Esophagus muscularis mucosa (tissue), 4 donors: ENCODE measurements around the gene PDE8A. TPM values are rescaled to one million over a fixed set of nuclear protein-coding genes. Genes with fewer than 3 reads are reported as not detected.

Experiments used
- DNase-seq: peaks from one replicate; pipeline ENCODE4 v3.0.0-alpha.2; 2017; ENCODE audit errors: extremely low spot score
- H3K27ac ChIP-seq, 4 donors: fragments of 200-600 bp; sonication (generic); replicated peaks in 1 of 4; 1 replicate in 3 of 4; 2 replicates in 1 of 4; pipeline ENCODE4 v1.5.1; 2016 to 2019; ENCODE audit warnings: mild to moderate bottlenecking in 1 of 4
- H3K27me3 ChIP-seq, 4 donors: fragments of 200-600 bp; sonication (generic); one replicate each; pipeline versions ENCODE4 v1.5.1 to v1.6.0; 2016 to 2019
- H3K36me3 ChIP-seq, 4 donors: fragments of 200-600 bp; sonication (generic); one replicate each; pipeline ENCODE4 v1.5.1; 2016 to 2019
- H3K4me1 ChIP-seq, 4 donors: fragments of 200-600 bp; sonication (generic); one replicate each; pipeline ENCODE4 v1.5.1; 2016 to 2019
- H3K4me3 ChIP-seq, 4 donors: fragments of 200-600 bp; sonication (generic); 1 replicate in 2 of 4; 2 replicates in 2 of 4; pipeline ENCODE4 v1.5.1; 2016 to 2019; ENCODE audit warnings: mild to moderate bottlenecking in 4 of 4, moderate library complexity in 1 of 4
- H3K9me3 ChIP-seq, 4 donors: fragments of 200-600 bp; sonication (generic); 1 replicate in 3 of 4; 2 replicates in 1 of 4; pipeline ENCODE4 v1.5.1; 2016 to 2019
- CTCF ChIP-seq, 3 experiments: fragments of 200-600 bp in 2 of 3; fragments of 450-650 bp in 1 of 3; sonication (generic) in 2 of 3; IDR thresholded peaks; one replicate each; pipeline ENCODE4 v1.5.1; 2017 to 2019; ENCODE audit warnings: antibody characterized with exemption in 3 of 3, mild to moderate bottlenecking in 2 of 3, moderate library complexity in 1 of 3
- EP300 ChIP-seq: sonication (generic); formaldehyde crosslinking; IDR thresholded peaks from one replicate; pipeline ENCODE4 v1.6.1; 2017; ENCODE audit warnings: antibody characterized with exemption
- POLR2A ChIP-seq: fragments of 450-650 bp; IDR thresholded peaks from one replicate; pipeline ENCODE4 v1.6.1; 2017; ENCODE audit warnings: antibody characterized with exemption, moderate library complexity, mild to moderate bottlenecking, low read depth
- POLR2AphosphoS5 ChIP-seq, 2 donors: sonication (generic); formaldehyde crosslinking; IDR thresholded peaks; one replicate each; pipeline ENCODE4 v1.6.1; 2017; ENCODE audit warnings: antibody characterized with exemption in 2 of 2
- WGBS: methylation state at CpG from one replicate; pipeline ENCODE4 v1.1.5; 2018; 5-methylcytosine and 5-hydroxymethylcytosine counted together
- intact Hi-C: fragments of 100-400 bp; cut with DNase I; formaldehyde crosslinking; loops from one replicate; pipeline ENCODE4 v1.15.1; 2023
- total RNA-seq, 4 donors: library from RNA; depleted of rRNA; stranded (reverse); fragments of >200 nt; gene quantifications; one replicate each; pipeline versions ENCODE4 v1.1.0 to v1.2.1, GENCODE V29; 2016

The PDE8A gene
- total RNA-seq, 4 donors from 2014 or later = 31.6 to 36.1 (median 32.5) TPM

GRCh38 chr15:85063522-85064079, 81.9 kb downstream of the PDE8A start:
- Histone ChIP-seq H3K4me3 (no peak overlapping the region), H3K4me1 (peaks cover 0 to 14% (median 5%) of the 10 kb centered on the region in 4 donors), H3K27me3 (no peaks in the 10 kb centered on the region), H3K9me3 (no peaks in the 10 kb centered on the region), H3K36me3 (peaks cover 0 to 16% (median 12%) of the 10 kb centered on the region in 4 donors), H3K27ac (no peak overlapping the region)
- no peak for DNase-seq
- 96% methylated on average over 1 of the region's 1 CpG for WGBS
- intact Hi-C loops = no loop called here
- TF ChIP-seq POLR2A (no peak), POLR2AphosphoS5 (IDR thresholded peaks at IDR 0.05) (no peak), CTCF (IDR thresholded peaks at IDR 0.05) (no peak), EP300 (no peak)

- peaks cover 0 to 14% (median 5%) of the 10 kb centered on the region in 4 donors for H3K4me1 ChIP-seq
- no peak overlapping the region for H3K4me3 ChIP-seq
- no peak overlapping the region for H3K27ac ChIP-seq
- TF ChIP-seq CTCF (IDR thresholded peaks at IDR 0.05) (no peak), POLR2AphosphoS5 (IDR thresholded peaks at IDR 0.05) (no peak), POLR2A (no peak), EP300 (no peak)
- intact Hi-C loops = no loop called here
- 95% methylated on average over 1 of the region's 1 CpG for WGBS
- H3K36me3 ChIP-seq = peaks cover 0 to 19% (median 12%) of the 10 kb centered on the region in 4 donors
- no peak for DNase-seq
- H3K27me3 ChIP-seq = no peaks in the 10 kb centered on the region
- no peaks in the 10 kb centered on the region for H3K9me3 ChIP-seq
Observed at GRCh38 chr15:85064710-85065109, 83.1 kb downstream of the PDE8A start.

GRCh38 chr15:85071061-85071460, 89.4 kb downstream of the PDE8A start:
- no peak for DNase-seq
- Histone ChIP-seq H3K27me3 (no peaks in the 10 kb centered on the region), H3K9me3 (no peaks in the 10 kb centered on the region), H3K4me1 (no peaks in the 10 kb centered on the region), H3K27ac (no peak overlapping the region), H3K4me3 (no peak overlapping the region), H3K36me3 (peaks cover 8 to 34% (median 19%) of the 10 kb centered on the region in 4 donors)
- TF ChIP-seq EP300 (no peak), POLR2AphosphoS5 (IDR thresholded peaks at IDR 0.05) (no peak), POLR2A (no peak), CTCF (IDR thresholded peaks at IDR 0.05) (no peak)
- 84% methylated on average over 2 of the region's 2 CpGs for WGBS
- intact Hi-C loops = no loop called here

GRCh38 chr15:85071504-85071903, 89.8 kb downstream of the PDE8A start:
- WGBS = 85% methylated on average over 4 of the region's 4 CpGs
- Histone ChIP-seq H3K4me3 (no peak overlapping the region), H3K27me3 (no peaks in the 10 kb centered on the region), H3K9me3 (no peaks in the 10 kb centered on the region), H3K4me1 (no peaks in the 10 kb centered on the region), H3K27ac (no peak overlapping the region), H3K36me3 (peaks cover 8 to 36% (median 19%) of the 10 kb centered on the region in 4 donors)
- TF ChIP-seq CTCF (IDR thresholded peaks at IDR 0.05) = no peak
- no peak for TF ChIP-seq POLR2AphosphoS5 (IDR thresholded peaks at IDR 0.05)
- TF ChIP-seq POLR2A = no peak
- TF ChIP-seq EP300 = no peak
- DNase-seq = no peak
- intact Hi-C loops = no loop called here

GRCh38 chr15:85072917-85073316, 91.3 kb downstream of the PDE8A start:
- no peaks in the 10 kb centered on the region for H3K4me1 ChIP-seq
- no peak for DNase-seq
- H3K4me3 ChIP-seq = no peak overlapping the region
- TF ChIP-seq CTCF (IDR thresholded peaks at IDR 0.05) (no peak), POLR2AphosphoS5 (IDR thresholded peaks at IDR 0.05) (no peak), POLR2A (no peak), EP300 (no peak)
- no peaks in the 10 kb centered on the region for H3K27me3 ChIP-seq
- H3K36me3 ChIP-seq = peaks cover 6 to 35% (median 15%) of the 10 kb centered on the region in 4 donors
- H3K27ac ChIP-seq = no peak overlapping the region
- intact Hi-C loops = no loop called here
- H3K9me3 ChIP-seq = no peaks in the 10 kb centered on the region
- WGBS = 94% methylated on average over 4 of the region's 4 CpGs
